ENCODE results near the gene POLR3C. TPM values are rescaled to one million over a fixed set of nuclear protein-coding genes. Genes with fewer than 3 reads are reported as not detected.

POLR3C gene
- total RNA-seq, 1 donor from 2014 or later = 33.5 TPM

- TF ChIP-seq CTCF (IDR thresholded peaks at IDR 0.05; ENCODE audit: unreplicated experiment) = no peak
- Mint-ChIP-seq H3K27me3 (ENCODE audit: low read depth) (no peaks in the 10 kb centered on the region), H3K4me3 (no peak overlapping the region), H3K9me3 (peaks cover 26% of the 10 kb centered on the region), H3K36me3 (peaks cover 43% of the 10 kb centered on the region), H3K27ac (no peak overlapping the region), H3K4me1 (no peaks in the 10 kb centered on the region)
- DNase-seq (ENCODE audit: low spot score in 2 of 2, unreplicated experiment in 2 of 2) = no peak
Measured at GRCh38 chr1:145795257-145795881, 28.6 kb upstream of the POLR3C start.

- H3K36me3 Mint-ChIP-seq = peaks cover 43% of the 10 kb centered on the region
- H3K27me3 Mint-ChIP-seq (ENCODE audit: low read depth) = no peaks in the 10 kb centered on the region
- no peak overlapping the region for H3K4me3 Mint-ChIP-seq
- no peak overlapping the region for H3K27ac Mint-ChIP-seq
- no peak for DNase-seq (ENCODE audit: low spot score in 2 of 2, unreplicated experiment in 2 of 2)
- peaks cover 26% of the 10 kb centered on the region for H3K9me3 Mint-ChIP-seq
- H3K4me1 Mint-ChIP-seq = no peaks in the 10 kb centered on the region
- TF ChIP-seq CTCF (IDR thresholded peaks at IDR 0.05; ENCODE audit: unreplicated experiment) = no peak
Measured at GRCh38 chr1:145796753-145797152, 27.2 kb upstream of the POLR3C start.

GRCh38 chr1:145799806-145800205 is 24.2 kb upstream of the POLR3C start:
- Mint-ChIP-seq H3K27ac (no peak overlapping the region), H3K4me1 (peaks cover 18% of the 10 kb centered on the region), H3K36me3 (peaks cover 37% of the 10 kb centered on the region), H3K9me3 (peaks cover 26% of the 10 kb centered on the region), H3K4me3 (no peak overlapping the region), H3K27me3 (ENCODE audit: low read depth) (no peaks in the 10 kb centered on the region)
- no peak for DNase-seq (ENCODE audit: low spot score in 2 of 2, unreplicated experiment in 2 of 2)
- no peak for TF ChIP-seq CTCF (IDR thresholded peaks at IDR 0.05; ENCODE audit: unreplicated experiment)

GRCh38 chr1:145804235-145805045 is 19.6 kb upstream of the POLR3C start:
- Mint-ChIP-seq H3K27me3 (ENCODE audit: low read depth) (no peaks in the 10 kb centered on the region), H3K4me1 (peaks cover 22% of the 10 kb centered on the region), H3K27ac (peak overlapping the region; percentile 83), H3K9me3 (no peaks in the 10 kb centered on the region), H3K4me3 (no peak overlapping the region), H3K36me3 (peaks cover 2% of the 10 kb centered on the region)
- TF ChIP-seq CTCF (IDR thresholded peaks at IDR 0.05; ENCODE audit: unreplicated experiment) = no peak
- no peak for DNase-seq (ENCODE audit: low spot score in 2 of 2, unreplicated experiment in 2 of 2)

GRCh38 chr1:145805057-145805456 is 18.9 kb upstream of the POLR3C start:
- Mint-ChIP-seq H3K36me3 (no peaks in the 10 kb centered on the region), H3K4me1 (peaks cover 22% of the 10 kb centered on the region), H3K4me3 (no peak overlapping the region), H3K9me3 (no peaks in the 10 kb centered on the region), H3K27me3 (ENCODE audit: low read depth) (no peaks in the 10 kb centered on the region), H3K27ac (no peak overlapping the region)
- TF ChIP-seq CTCF (IDR thresholded peaks at IDR 0.05; ENCODE audit: unreplicated experiment) = no peak
- DNase-seq (ENCODE audit: low spot score in 2 of 2, unreplicated experiment in 2 of 2) = no peak

Measured in mesothelial cell of epicardium (in vitro differentiated cells).